Measurements from ENCODE around the gene TP73.

GRCh38 chr1:3625151-3625907 is 27.0 kb upstream of the TP73 start:
- no peak for TF ChIP-seq GATA3 (IDR thresholded peaks at IDR 0.05; ENCODE audit: low read depth, low read length)
- no peak; the same call in 1 of the 2 replicates for TF ChIP-seq GATA2 (IDR thresholded peaks at IDR 0.05; ENCODE audit: low read depth, low read length)

Data from SH-SY5Y (cell line).